Adrenal gland (tissue), 12 donors: Measurements from ENCODE around the gene ARHGAP26. TPM values are rescaled to one million over a fixed set of nuclear protein-coding genes. Genes with fewer than 3 reads are reported as not detected.

Experiments
- DNase-seq, 7 donors: peaks; one replicate each; pipeline ENCODE4 v3.0.0-alpha.2; 2019 to 2020
- H3K27ac ChIP-seq, 5 donors: fragments of 200-600 bp; sonication (generic) in 4 of 5; 1 replicate in 3 of 5; 2 replicates in 2 of 5; pipeline versions ENCODE4 v1.5.1 to v1.8.0; 2016 to 2020; ENCODE audit warnings: mild to moderate bottlenecking in 1 of 5
- H3K27me3 ChIP-seq: fragments of 200-600 bp; 2 replicates; pipeline ENCODE4 v1.8.0; 2021
- H3K36me3 ChIP-seq, 2 donors: fragments of 200-600 bp; replicated peaks in 1 of 2; 1 replicate in 1 of 2; 2 replicates in 1 of 2; pipeline versions ENCODE4 v1.5.1 to v1.8.0; 2018 to 2022
- H3K4me1 ChIP-seq, 2 donors: fragments of 200-600 bp; replicated peaks in 1 of 2; 1 replicate in 1 of 2; 2 replicates in 1 of 2; pipeline versions ENCODE4 v1.5.1 to v1.8.0; 2018 to 2021
- H3K4me3 ChIP-seq, 4 donors: fragments of 200-600 bp; sonication (generic) in 3 of 4; one replicate each; pipeline ENCODE4 v1.5.1; 2016 to 2018
- H3K9me3 ChIP-seq, 3 donors: fragments of 200-600 bp; sonication (generic) in 1 of 3; replicated peaks in 1 of 3; 1 replicate in 2 of 3; 2 replicates in 1 of 3; pipeline versions ENCODE4 v1.5.1 to v1.8.0; 2016 to 2021
- CTCF ChIP-seq, 6 experiments: fragments of 450-650 bp in 4 of 6; fragments of 200-600 bp in 2 of 6; sonication (generic) in 1 of 6; IDR thresholded peaks; 1 replicate in 5 of 6; 2 replicates in 1 of 6; pipeline versions ENCODE4 v1.5.1 to v1.8.0; 2016 to 2021; ENCODE audit warnings: antibody characterized with exemption in 6 of 6, mild to moderate bottlenecking in 2 of 6, moderate library complexity in 1 of 6
- POLR2A ChIP-seq, 2 donors: fragments of 450-650 bp; IDR thresholded peaks; one replicate each; pipeline ENCODE4 v1.6.1; 2017; ENCODE audit warnings: antibody characterized with exemption in 2 of 2, mild to moderate bottlenecking in 2 of 2, moderate library complexity in 1 of 2
- WGBS, 4 donors: extraction: QIAGEN DNeasy Blood & Tissue Kit in 2 of 4; methylation state at CpG; one replicate each; pipeline versions ENCODE4 v1.1.5 to v1.1.7; 2013 to 2017; 5-methylcytosine and 5-hydroxymethylcytosine counted together
- intact Hi-C, 2 donors: fragments of 100-400 bp; cut with DNase I; formaldehyde crosslinking; loops; one replicate each; pipeline versions ENCODE4 v1.14.1 to v1.15.0; 2022 to 2023
- polyA plus RNA-seq, 3 donors: library from polyadenylated mRNA; stranded (reverse); fragments of 200-250 nt in 2 of 3; fragments of 350-450 nt in 1 of 3; fragmentation: Illumina TruSeq in 1 of 3; extraction: RNeasy Lipid Tissue Mini Kit (QIAGEN cat#74804) in 1 of 3; gene quantifications; one replicate each; pipeline ENCODE4 v1.2.3, GENCODE V29; 2013 to 2014
- total RNA-seq, 9 donors: library from RNA; depleted of rRNA in 4 of 9; stranded (reverse); fragments of >200 nt in 4 of 9; fragments of 120-200 nt in 1 of 9; fragmentation: NEBNext Ultra II Directional in 1 of 9; extraction: Animal tissue kit (Norgen Biotek cat#: 25700) in 1 of 9; gene quantifications; one replicate each; pipeline versions ENCODE4 v1.1.0 to v1.2.4, GENCODE V29; 2013 to 2023
- donor health status: healthy with polysubstance abuse.
- donor health status: Bipolar disorder and iron deficiency.
- donor health status: DM: yes; HTN: yes; CAD: no.
- donor health status: DM: no; HTN: no; CAD: no.
- donor health status: DM: no; HTN: no; CAD: no.
- donor health status: DM: yes; HTN: yes; CAD: no.

ARHGAP26 gene
- total and polyA plus RNA-seq, 12 donors = 3.0 to 21.7 (median 10.8) TPM

DNA sequence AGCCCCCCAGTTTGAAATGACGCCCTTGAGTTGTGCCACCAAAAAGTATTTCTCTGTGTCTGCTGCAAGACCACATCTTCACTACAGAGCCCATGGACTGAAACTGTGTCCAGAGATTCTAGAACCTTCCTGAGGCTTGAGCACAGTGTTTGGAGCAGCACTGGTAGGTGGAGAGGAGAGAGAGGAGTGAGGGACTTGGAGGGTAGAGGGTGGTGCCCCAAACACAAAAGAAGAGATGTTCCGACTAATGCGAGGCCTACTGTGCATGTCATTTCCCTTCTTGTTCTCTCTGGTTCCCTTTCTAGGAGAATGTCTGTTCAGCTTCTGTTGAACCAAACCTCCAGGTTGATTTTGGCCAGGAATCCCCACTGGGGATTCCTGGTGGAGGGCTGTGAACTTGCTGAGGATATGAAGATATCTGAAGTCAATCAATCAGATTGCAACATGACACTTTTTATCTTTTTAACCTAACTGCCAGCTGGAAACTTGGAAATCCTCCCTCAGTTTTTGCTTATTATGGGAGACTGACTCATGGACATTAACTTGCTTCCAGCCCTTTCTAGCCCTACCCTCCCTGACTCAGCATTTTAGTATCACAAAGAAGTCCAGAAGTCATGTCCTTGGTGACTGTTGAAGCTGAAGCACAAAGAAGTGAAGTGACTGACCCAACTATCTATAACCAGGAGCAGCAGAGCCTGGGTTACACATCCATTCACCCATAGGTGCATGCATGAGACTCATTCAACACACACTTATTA, 478.8 kb downstream of the ARHGAP26 start:
- Histone ChIP-seq H3K27ac (no peak overlapping the region), H3K4me1 (peaks cover 0 to 10% of the 10 kb centered on the region in 2 donors), H3K36me3 (no peaks in the 10 kb centered on the region), H3K27me3 (no peaks in the 10 kb centered on the region), H3K4me3 (no peak overlapping the region), H3K9me3 (no peaks in the 10 kb centered on the region)
- WGBS, 4 donors = 79 to 100% (median 80%) methylated on average over 3 of the region's 3 CpGs
- intact Hi-C loops = no loop called here
- DNase-seq = peak in 6 of 7 donors; percentile 24 to 72 (median 51)
- TF ChIP-seq POLR2A (IDR thresholded peaks at IDR 0.05) (no peak), CTCF (IDR thresholded peaks at IDR 0.05) (no peak)

GRCh38 chr5:143249851-143250250, 479.7 kb downstream of the ARHGAP26 start:
- peaks cover 0 to 10% of the 10 kb centered on the region in 2 donors for H3K4me1 ChIP-seq
- TF ChIP-seq POLR2A (IDR thresholded peaks at IDR 0.05) (no peak), CTCF (IDR thresholded peaks at IDR 0.05) (no peak)
- H3K27ac ChIP-seq = no peak overlapping the region
- H3K27me3 ChIP-seq = no peaks in the 10 kb centered on the region
- intact Hi-C loops = no loop called here
- H3K9me3 ChIP-seq = no peaks in the 10 kb centered on the region
- no peaks in the 10 kb centered on the region for H3K36me3 ChIP-seq
- no peak for DNase-seq
- no peak overlapping the region for H3K4me3 ChIP-seq
- WGBS, 4 donors = 89 to 96% (median 92%) methylated on average over 2 of the region's 2 CpGs

DNA sequence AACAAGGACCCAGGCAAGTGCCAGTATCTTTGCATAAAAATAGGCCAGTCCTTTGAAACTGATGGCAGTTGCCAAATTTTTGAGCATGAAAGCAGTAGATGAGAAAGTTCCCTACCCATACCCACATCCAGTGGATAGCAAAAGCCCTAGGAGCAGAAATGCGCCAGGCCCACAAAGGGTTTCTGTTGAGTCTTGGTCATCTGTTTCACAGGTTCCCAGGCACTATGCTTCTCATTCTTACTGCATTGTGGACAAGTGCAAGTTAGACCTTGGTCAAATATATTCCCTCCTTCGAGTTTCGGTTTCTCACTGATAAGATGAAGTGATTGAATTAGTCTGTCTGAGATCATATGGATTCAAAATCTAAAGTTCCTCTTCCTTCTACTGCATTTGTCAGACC, 481.0 kb downstream of the ARHGAP26 start:
- no peak for TF ChIP-seq POLR2A (IDR thresholded peaks at IDR 0.05)
- DNase-seq = no peak
- intact Hi-C loops = no loop called here
- Histone ChIP-seq H3K4me3 (no peak overlapping the region), H3K9me3 (no peaks in the 10 kb centered on the region), H3K36me3 (no peaks in the 10 kb centered on the region), H3K4me1 (peaks cover 0 to 10% of the 10 kb centered on the region in 2 donors), H3K27ac (no peak overlapping the region), H3K27me3 (no peaks in the 10 kb centered on the region)
- 77 to 96% (median 88%) methylated on average over 3 of the region's 3 CpGs for WGBS, 4 donors

DNA sequence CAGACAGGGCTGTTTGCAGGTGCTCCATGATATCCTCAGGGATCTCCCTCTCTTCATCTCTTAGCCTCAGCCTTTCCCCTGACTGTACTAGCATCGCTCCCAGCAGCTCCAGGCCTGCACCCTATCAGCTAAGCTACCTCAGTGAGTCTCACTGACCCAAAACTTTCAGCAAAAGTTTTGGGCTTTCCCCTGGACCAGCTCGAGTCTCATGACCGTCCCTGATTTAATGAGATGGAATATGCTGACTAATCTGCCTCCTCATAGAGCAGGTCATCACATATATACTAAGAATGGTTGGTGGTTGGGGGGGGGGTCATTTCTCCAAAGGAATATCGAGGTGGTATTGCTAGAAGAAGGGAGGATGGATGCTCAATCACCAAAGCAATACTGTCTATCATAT, 481.8 kb downstream of the ARHGAP26 start:
- WGBS, 4 donors = 87 to 97% (median 91%) methylated on average over 4 of the region's 4 CpGs
- intact Hi-C loops = no loop called here

More for the DNA sequence above, 481.8 kb downstream of the ARHGAP26 start:
- peaks cover 0 to 10% of the 10 kb centered on the region in 2 donors for H3K4me1 ChIP-seq
- no peaks in the 10 kb centered on the region for H3K36me3 ChIP-seq
- no peak overlapping the region for H3K4me3 ChIP-seq
- H3K9me3 ChIP-seq = no peaks in the 10 kb centered on the region
- TF ChIP-seq CTCF (IDR thresholded peaks at IDR 0.05) = no peak
- TF ChIP-seq POLR2A (IDR thresholded peaks at IDR 0.05) = no peak
- H3K27ac ChIP-seq = no peak overlapping the region
- H3K27me3 ChIP-seq = no peaks in the 10 kb centered on the region
- no peak for DNase-seq
